HG03097 (cell line): Measurements from ENCODE around the gene FBXL20.

Experiments used
- ATAC-seq: cut with Tn5 transposase; IDR thresholded peaks from one replicate; pipeline ENCODE4 v1.9.1; 2021; ENCODE audit not compliant: unreplicated experiment, low FRiP score

The FBXL20 gene

DNA sequence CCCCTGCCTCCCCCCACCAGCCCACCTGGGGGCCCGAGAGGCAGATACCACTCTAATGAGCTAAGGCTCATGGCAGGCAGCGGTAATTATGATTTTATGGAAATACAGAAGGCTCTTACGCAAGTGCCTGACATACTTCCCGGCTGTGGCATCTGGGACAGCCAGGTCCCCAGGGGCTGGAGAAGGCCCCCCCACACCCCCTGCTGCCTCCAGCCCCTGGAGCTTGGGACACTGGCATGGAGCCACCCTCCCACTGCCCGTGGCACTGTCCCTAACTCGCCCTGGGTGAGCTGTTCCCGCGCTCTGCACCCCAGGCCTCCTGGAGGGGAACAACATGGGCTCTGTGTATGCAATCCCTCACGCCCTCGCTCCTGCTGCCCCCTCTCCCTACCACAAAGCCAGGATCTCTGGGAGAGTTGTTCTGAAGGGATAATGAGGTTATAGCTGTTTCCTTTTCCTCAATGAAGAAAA lies 170.3 kb downstream of the FBXL20 start:
- no peak for ATAC-seq

DNA sequence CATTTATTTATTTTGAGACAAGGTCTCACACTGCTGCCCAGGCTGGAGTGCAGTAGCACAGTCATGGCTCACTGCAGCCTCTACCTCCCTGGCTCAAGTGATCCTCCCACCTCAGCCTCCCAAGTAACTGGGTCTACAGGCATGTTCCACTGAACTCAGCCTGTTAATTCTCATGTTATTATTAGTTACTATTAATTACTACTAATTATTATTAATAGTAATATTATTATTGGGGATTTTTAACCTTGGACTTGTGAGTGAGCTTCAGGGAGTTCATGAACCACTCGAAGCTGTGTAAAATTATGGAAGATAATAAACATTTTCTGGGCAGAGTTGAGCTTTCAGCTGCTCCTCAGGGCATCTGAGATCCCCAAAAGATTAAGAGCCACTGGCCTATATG lies 171.1 kb downstream of the FBXL20 start:
- no peak for ATAC-seq

DNA sequence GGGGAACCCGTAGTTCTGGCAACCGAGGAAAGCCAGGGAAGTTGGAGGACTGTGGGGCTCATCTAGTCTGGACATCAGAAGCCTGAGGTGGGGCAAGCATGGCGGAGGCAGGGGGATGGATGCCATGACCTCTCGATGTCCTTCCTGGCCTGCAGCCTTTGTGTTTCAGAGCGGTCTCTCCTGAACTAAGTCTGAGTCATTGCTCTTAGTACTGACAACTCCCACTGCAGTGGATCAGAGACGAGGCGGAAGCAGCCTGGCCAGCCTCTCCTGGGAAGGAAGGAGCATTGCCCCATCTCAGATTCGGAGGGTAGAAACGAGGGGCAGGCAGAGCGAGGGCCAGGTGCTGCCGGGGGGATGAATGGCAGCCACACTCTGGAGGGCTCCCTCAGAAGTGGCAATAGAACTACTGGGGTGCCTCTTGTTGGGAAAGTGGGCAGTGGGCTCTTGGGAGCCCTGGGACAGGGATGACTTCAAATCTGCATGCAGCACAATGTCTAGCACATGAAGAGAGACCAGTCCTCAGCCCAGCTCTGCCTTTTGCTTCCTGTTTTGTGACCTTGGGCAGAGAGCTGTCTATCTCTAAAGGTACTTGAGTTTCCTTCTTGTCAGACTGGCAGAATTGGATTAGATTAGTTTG lies 172.0 kb downstream of the FBXL20 start:
- ATAC-seq = no peak

DNA sequence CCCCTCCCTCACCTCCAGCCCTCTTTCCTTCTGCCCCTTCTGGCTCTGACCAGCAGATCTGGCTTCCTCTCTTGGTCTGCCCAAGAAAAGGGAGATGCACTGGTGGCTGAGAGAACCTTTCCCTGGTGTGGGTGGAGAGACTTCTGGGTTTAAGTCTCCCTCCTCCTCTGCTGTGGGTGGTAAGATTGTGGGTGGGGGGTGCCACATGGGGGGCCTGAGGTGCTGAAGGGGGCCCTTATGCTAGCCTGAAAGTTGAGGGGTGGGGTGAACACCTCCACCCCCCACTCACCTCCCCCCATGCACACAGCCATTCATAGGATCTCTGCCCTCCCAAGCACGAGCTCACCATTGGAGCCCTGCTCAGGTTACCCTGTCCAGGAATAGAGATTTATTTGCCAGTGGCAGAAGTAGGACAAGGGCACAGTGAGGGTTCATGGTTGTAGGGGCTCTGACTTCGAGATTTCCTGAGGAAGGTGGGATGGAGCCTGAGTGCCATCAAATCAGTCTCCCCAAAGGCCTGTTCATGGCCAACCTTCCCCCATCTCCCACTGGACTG lies 174.0 kb downstream of the FBXL20 start:
- ATAC-seq = no peak

DNA sequence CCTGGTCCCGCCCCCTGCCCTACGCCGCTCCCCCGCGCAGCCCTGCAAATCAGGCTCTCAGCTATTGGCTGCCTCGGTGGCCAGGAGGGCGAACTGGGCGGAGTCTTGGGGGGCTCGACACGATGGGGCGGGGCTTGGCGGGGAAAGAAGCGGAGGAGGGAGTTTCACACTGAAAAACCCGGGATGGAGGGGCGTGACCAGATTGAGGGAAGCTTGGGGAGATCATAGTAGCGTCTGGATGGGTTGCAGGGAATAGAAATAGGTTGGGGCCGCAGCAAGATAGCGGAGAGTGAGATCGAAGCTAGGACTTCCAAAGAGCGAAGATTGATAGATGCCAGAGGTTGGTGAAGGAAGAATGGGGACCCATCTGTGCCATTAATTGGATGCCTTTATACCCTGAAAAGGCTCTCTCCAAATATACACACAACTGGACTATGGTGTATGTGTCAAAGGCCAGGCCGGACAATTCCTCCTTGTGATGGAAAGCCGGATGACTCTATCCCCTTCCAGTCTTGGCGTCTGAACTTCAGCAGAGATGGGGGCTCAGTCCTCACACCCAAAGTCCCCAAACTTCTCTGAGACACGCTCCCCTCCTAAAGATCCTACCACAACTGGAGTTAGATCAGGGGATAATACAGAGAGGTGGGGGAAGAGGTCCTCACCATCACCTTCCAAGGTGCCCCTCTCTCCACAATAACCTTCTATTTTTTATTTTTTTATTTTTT lies 175.3 kb downstream of the FBXL20 start:
- no peak for ATAC-seq

DNA sequence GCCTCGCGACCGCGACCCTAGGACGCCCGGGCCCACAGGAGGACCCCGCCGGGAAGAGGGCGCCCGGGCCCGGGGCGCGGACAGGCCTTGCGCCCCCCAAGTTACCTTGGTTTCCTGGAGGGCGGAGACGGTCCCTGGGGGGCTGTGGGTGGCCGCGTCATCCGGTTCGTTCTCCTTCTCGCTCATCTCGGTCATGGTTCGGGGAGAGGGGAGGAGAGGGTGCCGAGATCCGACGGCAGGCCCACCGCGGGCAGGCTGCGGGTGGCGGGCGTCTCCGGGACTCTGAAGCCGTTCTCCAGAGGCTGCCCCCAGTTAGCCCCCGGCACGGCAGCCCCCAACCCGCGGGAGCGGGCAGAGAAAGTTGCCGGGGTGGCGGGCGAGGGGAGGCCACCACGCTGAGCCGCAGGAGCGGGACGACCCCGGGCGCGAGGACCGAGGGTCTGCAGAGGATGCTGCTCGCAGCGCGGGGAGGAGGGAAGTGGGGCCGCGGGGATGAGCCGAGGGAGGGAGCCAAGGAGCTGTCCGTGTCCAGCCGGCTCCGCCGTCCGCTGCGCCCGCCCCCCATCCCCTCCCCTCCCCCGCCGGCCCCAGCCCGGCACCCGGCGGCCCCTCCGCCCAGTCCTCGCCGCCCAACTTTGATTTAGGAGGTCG lies 176.0 kb downstream of the FBXL20 start, which contains the start of gene STAC2:
Gene STAC2 (minus strand): TSS at position 638 of the 651 bp plus-strand sequence. CDS start 443 bp downstream, at position 195.
- no peak for ATAC-seq

DNA sequence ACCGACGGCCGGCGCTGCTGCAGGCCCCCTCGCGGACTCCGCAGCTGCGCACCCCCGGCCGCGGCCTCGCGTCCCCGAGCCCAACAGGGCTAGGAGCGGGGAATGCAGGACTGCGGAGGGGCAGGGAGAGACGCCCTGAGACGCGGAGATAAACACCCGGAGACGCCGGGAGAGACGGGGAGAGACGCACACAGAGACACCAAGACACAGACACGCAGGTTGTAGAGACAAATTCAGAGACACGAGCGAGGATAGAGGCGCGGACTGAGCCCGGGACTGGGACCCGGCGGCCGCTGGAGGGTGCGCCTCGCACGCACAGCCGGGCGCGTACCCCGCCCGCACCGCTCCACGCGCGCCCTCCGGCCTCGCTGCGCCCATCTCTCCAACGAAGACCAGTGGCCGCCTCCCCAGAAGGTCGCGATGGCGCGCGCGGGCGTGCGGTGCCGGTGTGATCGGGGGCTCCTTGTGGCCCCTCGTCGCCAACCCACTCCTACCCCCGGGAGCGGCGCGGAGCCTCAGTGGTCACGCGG lies 176.6 kb downstream of the FBXL20 start:
- no peak for ATAC-seq

DNA sequence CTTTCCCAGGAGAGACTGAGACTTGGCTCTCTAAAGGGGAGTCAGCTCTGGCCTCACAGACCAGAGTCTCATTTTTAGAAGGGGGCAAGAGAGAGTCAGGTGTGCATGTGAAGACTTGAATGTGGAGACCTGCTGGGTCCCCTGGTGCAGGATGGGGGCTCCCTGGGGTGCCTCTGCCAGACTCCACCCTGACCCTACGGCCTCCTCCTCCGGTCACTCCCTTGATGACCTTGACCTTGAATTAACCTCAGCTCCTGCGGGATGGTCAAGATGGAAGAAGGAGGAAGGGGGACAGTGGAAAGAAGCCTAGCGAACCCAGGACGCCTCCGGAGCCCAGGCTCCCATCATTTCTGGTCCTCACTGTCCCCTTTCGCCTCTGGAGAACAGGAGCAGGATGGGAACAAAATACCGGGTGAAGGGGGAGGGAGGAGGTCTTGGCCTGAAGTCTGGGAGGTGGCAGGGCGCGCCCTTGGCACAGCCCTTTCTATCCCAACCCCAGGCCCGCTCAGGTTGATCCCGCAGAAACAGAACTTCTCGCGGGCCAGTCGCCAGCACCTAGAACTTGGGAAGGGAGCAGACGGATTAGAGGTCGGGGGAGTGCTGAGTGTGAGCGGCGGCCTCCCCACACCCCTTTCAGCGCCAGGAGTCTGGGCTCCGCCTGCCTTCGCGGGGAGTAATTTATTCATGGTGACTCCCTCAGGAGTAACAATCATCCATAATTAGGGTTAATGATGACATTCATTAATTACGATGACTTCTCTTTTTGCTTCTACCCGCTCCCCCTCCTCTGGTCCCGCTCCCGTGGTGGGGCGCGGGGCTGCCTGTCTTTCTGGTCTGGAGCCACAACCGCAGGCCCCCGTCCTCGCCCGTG lies 177.3 kb downstream of the FBXL20 start:
- no peak for ATAC-seq

DNA sequence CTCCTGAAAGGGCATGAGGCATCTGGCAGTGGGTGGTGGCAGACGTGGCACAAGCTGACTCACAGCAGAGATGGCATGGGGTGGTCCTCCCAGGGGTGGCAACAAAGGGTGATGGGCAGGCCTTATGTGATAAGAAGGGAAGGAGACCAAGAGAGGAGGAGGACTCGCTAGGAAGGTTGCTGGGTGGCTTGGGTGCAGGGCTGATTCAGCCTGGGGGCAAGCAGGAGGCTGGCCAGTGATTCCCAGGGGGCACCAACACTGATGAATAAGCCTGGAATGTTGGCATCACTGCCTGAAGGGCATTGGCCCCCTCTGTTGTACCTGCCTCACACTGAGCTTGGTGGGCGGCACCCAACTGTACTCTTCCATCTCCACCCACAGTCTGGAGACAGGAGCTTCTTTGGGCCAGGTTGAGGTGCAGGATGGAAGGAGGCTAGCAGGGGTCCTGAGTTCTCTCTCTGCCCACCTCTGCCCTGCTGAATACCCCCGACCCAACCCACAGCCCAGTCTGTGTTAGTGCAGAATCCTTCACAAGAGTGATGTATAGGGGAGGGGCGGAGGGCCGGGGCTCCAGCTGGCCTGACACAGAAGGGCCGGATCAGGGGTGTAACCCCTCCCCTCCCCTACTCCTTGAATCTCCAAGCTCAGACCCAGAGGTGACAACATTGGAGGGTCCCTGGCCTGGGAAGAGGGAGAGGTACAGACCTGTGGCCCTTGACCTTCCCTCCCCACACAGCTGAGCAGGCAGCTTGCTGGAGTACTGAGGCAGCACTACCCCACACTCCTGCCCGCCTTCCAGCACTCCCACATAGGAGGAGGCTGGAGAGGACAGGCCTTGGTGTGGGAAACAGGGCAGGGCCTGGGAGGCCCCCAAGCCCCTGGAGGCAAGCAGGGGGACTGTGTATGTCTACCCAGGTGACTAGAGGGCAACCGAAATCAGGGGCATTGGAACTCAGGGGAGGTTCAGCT lies 178.3 kb downstream of the FBXL20 start:
- no peak for ATAC-seq

DNA sequence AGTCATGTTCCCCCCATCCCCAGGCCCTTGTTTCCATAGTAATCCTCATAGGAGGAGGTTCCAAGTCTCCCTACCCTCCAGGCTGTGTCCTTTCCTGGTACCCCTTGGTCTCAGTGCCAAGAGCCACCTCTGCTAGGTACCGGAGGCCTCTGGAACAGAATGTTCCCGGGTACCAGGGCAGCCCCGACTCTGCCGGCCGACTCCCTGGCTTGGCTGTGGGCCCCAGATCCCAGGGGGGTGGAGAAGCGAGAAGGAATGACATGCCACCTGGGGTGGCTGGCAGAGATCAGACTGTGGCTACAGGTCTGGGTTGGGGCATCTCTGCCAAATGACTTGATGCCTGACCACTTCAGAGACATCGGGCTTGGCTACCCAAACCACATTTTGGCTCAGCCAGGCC lies 179.3 kb downstream of the FBXL20 start:
- ATAC-seq = no peak

DNA sequence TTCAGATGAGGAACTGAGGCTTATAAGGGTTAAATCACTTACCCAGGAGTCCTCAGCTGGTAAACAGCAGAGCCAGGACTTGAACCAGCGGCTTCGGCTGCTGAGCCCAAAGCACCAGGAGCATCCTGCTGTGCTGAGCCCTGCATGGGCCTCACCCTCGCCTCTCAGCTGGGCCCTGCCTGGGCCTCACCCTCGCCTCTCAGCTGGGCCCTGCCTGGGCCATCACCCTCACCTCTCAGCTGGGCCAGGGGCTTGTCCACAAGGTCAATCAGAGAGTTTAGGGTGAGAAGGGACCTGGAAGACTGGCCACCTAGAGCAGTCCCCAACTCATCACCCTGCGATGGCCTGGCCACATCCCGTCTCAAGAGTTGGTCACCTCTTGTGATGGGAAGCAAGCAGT lies 179.9 kb downstream of the FBXL20 start:
- ATAC-seq = no peak

DNA sequence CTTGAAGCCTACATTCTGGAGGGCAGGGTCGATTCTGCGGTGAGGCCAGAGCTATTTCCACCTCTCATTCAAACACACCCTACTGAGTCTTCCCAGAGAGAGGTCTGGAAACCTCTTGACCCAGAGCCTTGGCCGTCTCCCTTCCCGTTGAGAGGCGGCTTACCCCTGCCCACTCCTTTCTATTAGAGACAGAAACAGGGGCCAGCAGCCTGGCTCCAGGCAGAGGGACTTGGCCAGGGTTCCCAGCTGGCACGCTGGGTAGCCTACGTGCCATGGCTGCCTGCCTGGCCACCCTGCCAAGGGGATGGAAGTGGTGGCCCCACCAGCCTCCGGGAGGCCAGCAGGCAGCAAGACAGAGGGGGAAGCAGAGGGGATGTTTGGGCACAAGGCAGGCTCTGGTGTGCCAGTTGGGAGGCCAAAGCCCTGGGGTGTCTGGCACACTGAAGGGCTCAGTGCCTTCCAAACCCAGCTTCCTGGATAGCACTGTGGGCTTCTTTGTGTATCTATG lies 181.7 kb downstream of the FBXL20 start:
- no peak for ATAC-seq

DNA sequence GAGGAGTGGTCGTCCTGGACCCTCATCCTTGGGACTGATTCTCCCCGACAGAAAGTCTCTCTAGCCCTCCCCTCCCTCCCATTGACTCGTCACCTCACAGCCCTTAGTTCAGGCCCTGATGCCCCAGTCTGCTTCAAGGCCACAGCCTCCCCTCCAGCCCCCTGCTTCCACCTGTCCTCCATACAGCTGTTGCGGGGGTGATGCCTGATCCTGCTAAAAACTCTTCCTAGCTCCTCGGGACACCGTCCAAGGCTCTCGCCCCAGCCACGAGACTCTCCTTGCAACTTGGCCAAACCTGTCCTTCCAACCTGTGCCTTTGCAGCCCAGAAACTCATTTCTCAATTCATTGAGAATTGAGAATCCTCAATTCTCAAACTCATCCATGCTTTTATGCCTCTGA lies 182.5 kb downstream of the FBXL20 start:
- ATAC-seq = no peak

DNA sequence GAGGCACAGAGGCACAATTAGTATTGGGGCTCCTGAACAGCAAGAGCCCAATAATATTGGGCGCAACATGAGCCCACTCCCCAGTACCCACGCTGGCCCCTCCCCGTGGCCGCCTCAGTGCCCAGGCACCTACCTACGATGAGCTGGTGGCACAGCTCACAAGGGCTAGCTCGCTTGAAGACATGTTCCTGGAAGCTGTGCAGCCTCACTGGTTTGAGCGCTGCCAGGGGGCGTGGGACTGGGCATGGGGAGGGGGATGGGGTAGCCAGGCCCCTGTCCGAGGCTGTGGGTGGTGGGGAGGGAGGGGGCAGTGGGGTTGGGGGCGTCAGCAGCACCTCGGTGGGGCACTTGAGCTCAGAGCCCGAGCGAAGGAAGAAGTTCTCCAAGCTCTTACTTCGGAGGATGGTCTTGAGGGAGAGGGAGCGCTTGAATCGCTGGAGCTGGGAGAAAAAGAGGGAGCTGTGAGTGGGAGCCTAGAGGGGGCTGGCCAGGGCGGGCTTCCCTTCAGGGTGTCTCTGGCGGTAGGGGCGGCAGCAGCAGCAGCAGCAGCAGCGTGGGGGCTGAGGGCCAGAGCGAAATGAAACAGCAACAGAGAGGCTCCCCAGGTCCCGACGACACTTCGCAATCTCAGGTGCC lies 183.6 kb downstream of the FBXL20 start:
- no peak for ATAC-seq

DNA sequence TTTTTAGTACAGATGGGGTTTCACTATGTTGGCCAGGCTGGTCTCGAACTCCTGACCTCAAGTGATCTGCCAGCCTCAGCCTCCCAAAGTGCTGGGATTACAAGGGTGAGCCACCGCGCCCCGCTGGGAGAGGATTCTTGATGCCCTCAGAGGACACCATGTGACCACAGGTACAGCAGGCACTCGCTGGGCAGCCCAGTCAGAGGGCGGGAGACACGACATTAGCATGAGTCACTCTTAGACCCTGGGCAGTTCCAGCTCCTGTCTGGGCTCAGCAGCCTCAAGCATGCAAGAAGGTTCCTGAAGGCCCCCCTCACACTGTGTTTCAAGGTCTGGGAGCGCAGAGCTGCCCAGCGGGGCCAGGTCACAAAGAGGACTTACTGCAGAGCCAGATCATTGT lies 187.6 kb downstream of the FBXL20 start:
- no peak for ATAC-seq

DNA sequence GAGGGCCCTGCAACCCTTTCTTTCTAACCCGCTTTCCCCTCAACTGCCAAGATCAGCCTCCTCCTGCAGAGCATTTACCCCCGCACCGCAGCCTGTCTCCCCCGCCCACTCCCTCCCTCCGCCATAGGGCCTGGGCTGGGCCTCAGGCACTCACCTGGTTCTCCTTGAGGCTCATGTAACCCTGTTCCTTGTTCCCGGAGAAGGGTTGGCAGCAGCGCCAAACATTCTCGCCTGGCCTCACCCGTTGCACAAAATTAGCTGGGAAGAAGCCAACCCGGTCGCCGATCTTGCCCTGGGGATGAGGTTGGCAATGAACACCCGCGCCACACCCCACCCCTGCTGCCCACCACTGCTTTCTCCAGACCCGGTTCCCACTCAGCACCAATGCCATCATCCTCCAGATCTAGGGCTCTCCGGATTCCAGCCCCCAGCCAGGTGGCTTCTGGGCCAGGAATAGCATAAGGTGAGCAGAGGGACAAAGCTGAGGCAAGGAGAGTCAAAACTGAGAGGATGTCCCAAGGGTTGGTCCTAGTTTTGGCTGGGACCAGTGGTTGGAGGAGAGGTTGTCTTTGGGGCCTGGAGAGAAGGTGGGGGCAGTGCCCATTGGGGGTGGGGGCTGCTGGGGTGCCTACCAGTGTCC lies 188.5 kb downstream of the FBXL20 start:
- no peak for ATAC-seq

DNA sequence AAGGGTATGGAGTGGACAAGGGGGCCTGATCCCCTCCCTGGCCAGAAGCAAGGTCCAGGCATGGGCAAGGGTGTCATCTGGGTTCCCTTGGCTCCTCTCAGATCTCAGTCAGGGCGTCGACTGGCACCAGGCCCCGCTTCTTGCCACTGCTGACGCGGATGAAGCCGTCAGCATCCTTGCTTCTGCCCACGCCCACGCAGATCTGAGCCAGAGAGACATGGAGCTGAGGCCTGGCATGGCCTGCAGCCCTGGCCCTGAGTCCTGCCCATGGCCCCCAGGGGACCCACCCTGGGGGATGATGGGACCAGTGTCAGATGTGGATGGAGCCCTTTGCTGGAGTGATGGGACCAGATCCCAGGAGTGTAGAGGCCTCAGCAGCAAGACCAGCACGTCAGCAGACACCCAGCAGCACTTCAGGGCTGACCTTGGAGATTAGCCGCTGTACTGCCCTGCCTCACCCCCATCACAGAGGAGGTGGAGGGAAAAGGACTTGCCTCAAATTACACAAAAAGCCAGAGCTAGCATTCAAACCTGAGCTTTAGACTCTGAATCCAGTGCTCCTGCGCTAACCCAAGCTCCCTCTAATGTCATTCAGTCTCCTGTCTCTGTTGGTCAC lies 189.1 kb downstream of the FBXL20 start:
- ATAC-seq = no peak

DNA sequence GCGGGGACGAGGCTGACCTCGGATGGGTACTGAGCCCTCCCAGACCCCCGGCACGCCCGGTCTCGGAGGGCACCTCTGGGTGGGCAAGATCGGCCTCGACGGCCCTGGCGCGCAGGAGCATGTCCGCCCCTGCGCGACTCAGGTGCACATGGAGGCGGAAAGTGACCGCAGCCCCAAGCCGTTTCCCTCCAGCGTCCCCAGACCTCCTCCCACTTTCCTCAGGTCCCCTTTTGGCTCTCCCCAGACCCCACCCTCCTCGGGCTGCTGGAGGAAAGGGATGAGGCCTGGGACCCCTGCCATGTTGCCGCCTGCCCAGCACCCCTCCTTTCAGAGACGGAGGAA lies 191.4 kb downstream of the FBXL20 start:
- ATAC-seq = no peak
